OCI-LY3 (cell line): Measurements from ENCODE around the gene DCP2.

Source experiments
- H2AFZ ChIP-seq: fragments of 200-600, 300-600 bp; shearing (Covaris generic); 2 replicates; pipeline ENCODE4 v1.6.0; 2014; ENCODE audit warnings: antibody characterized with exemption, low read depth, low read length
- H3K27ac ChIP-seq: fragments of 200-600, 300-600 bp; sonication (generic); 2 replicates; pipeline ENCODE4 v1.5.1; 2014; ENCODE audit warnings: mild to moderate bottlenecking, low read length, moderate library complexity, mixed read lengths
- H3K27me3 ChIP-seq: fragments of 200-600, 300-600 bp; sonication (generic); 2 replicates; pipeline ENCODE4 v1.6.1; 2014; ENCODE audit warnings: low read depth, low read length, mixed read lengths
- H3K36me3 ChIP-seq: fragments of 200-600, 300-600 bp; sonication (generic); replicated peaks from 2 replicates; pipeline ENCODE3; 2014; ENCODE audit warnings: low read depth, low read length, mixed read lengths
- H3K4me1 ChIP-seq: fragments of 300-600, 200-600 bp; sonication (generic); 2 replicates; pipeline ENCODE4 v1.6.1; 2014; ENCODE audit warnings: low read length, mixed read lengths
- H3K4me2 ChIP-seq: fragments of 200-600, 300-600 bp; sonication (generic); 2 replicates; pipeline ENCODE4 v1.6.1; 2014; ENCODE audit warnings: low read length, mixed read lengths
- H3K4me3 ChIP-seq: fragments of 300-600, 200-600 bp; sonication (generic); 2 replicates; pipeline ENCODE4 v1.5.1; 2014; ENCODE audit warnings: antibody characterized with exemption, mild to moderate bottlenecking, low read length, moderate library complexity
- H3K79me2 ChIP-seq: fragments of 300-600, 200-600 bp; shearing (Covaris generic); 2 replicates; pipeline ENCODE4 v1.6.1; 2014; ENCODE audit warnings: mild to moderate bottlenecking, low read length, mixed read lengths
- H3K9ac ChIP-seq: fragments of 300-600, 200-600 bp; shearing (Covaris generic); 2 replicates; pipeline ENCODE4 v1.6.0; 2014; ENCODE audit warnings: mild to moderate bottlenecking, low read length, moderate library complexity
- H3K9me3 ChIP-seq: fragments of 200-600, 300-600 bp; shearing (Covaris generic); 2 replicates; pipeline ENCODE4 v1.6.1; 2014; ENCODE audit warnings: low read length, mixed read lengths; ENCODE audit not compliant: insufficient read depth
- H4K20me1 ChIP-seq: fragments of 200-600, 300-600 bp; sonication (generic); 2 replicates; pipeline ENCODE4 v1.6.1; 2016; ENCODE audit warnings: low read length, mixed read lengths; ENCODE audit not compliant: insufficient read depth
- CTCF ChIP-seq: fragments of 200-600, 300-600 bp; sonication (generic); IDR thresholded peaks from 2 replicates; pipeline ENCODE4 v1.5.1; 2014; ENCODE audit warnings: antibody characterized with exemption, low read length, low read depth
- EZH2phosphoT487 ChIP-seq: fragments of 200-600 bp; shearing (Covaris generic); IDR thresholded peaks from 2 replicates; pipeline ENCODE4 v1.6.1; 2018; ENCODE audit warnings: antibody characterized with exemption, mixed run types, low read depth

The DCP2 gene

DNA sequence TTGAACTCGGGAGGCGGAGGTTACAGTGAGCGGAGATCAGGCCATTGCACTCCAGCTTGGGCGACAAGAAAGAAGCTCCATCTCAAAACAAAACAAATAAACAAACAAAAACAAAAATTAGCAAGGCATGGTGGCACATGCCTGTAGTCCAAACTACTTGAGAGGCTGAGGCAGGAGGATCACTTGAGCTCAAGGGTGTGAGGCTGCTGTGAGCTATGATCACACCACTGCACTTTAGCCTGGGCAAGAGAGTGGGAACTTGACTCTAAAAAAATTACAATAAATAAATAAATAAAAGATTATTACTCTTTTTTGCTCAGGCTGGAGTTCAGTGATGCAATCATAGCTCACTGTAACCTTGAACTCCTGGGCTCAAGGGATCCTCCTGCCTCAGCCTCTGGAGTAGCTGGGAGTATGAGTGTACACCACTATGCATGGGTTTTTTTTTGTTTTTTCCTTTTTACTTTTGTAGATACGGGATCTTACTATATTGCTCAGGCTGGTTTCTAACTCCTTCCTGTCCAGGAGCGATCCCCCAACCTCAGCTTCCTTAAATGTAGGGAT lies 9.0 kb upstream of the DCP2 start:
- Histone ChIP-seq H3K9ac (no peak overlapping the region), H3K27ac (peak overlapping the region; percentile 91; the same call in 1 of the 2 replicates), H3K9me3 (no peaks in the 10 kb centered on the region), H4K20me1 (no peaks in the 10 kb centered on the region), H3K4me3 (no peak overlapping the region), H3K27me3 (no peaks in the 10 kb centered on the region), H2AFZ (no peak overlapping the region), H3K4me2 (no peak overlapping the region), H3K79me2 (no peaks in the 10 kb centered on the region), H3K4me1 (peaks cover 70% of the 10 kb centered on the region), H3K36me3 (no peaks in the 10 kb centered on the region)
- TF ChIP-seq EZH2phosphoT487 (no peak), CTCF (no peak)

- H2AFZ ChIP-seq: no peak overlapping the region
- H3K27me3 ChIP-seq: no peaks in the 10 kb centered on the region
- H4K20me1 ChIP-seq: no peaks in the 10 kb centered on the region
- H3K36me3 ChIP-seq: no peaks in the 10 kb centered on the region
- peak overlapping the region; percentile 66; the same call in 1 of the 2 replicates for H3K9ac ChIP-seq
- TF ChIP-seq CTCF (no peak), EZH2phosphoT487 (no peak)
- no peaks in the 10 kb centered on the region for H3K9me3 ChIP-seq
- H3K4me2 ChIP-seq: no peak overlapping the region; the same call in 1 of the 2 replicates
- no peaks in the 10 kb centered on the region for H3K79me2 ChIP-seq
- no peak overlapping the region for H3K4me3 ChIP-seq
- peak overlapping the region; percentile 91 for H3K27ac ChIP-seq
- peaks cover 66% of the 10 kb centered on the region for H3K4me1 ChIP-seq
Measured at GRCh38 chr5:112968411-112969106, 8.0 kb upstream of the DCP2 start.

GRCh38 chr5:112971276-112971675 lies 5.3 kb upstream of the DCP2 start:
- Histone ChIP-seq H3K4me1 (peaks cover 56% of the 10 kb centered on the region), H2AFZ (no peak overlapping the region; the same call in 1 of the 2 replicates), H3K4me2 (no peak overlapping the region), H3K4me3 (no peak overlapping the region), H3K9ac (no peak overlapping the region), H3K79me2 (no peaks in the 10 kb centered on the region), H3K27me3 (no peaks in the 10 kb centered on the region), H3K9me3 (no peaks in the 10 kb centered on the region), H3K27ac (no peak overlapping the region), H3K36me3 (no peaks in the 10 kb centered on the region), H4K20me1 (no peaks in the 10 kb centered on the region)
- TF ChIP-seq CTCF: no peak
- no peak for TF ChIP-seq EZH2phosphoT487

GRCh38 chr5:112973036-112973435 lies 3.6 kb upstream of the DCP2 start:
- H3K4me3 ChIP-seq: no peak overlapping the region
- H3K27ac ChIP-seq: no peak overlapping the region
- H3K27me3 ChIP-seq: no peaks in the 10 kb centered on the region
- peaks cover 56% of the 10 kb centered on the region for H3K4me1 ChIP-seq
- no peaks in the 10 kb centered on the region for H3K9me3 ChIP-seq
- TF ChIP-seq EZH2phosphoT487 (no peak), CTCF (no peak)
- H4K20me1 ChIP-seq: peaks cover 4% of the 10 kb centered on the region; the same call in 1 of the 2 replicates
- H3K36me3 ChIP-seq: no peaks in the 10 kb centered on the region
- H3K4me2 ChIP-seq: no peak overlapping the region
- H3K79me2 ChIP-seq: peaks cover 14% of the 10 kb centered on the region
- no peak overlapping the region for H3K9ac ChIP-seq
- H2AFZ ChIP-seq: no peak overlapping the region
